Stimulated activated memory B cell treated with anti-CD40 and anti-IgM and Interleukin-4, amounts not matched to agents 10 μg/mL and 1 μg/mL and 100 μg/mL, for 72 hours (primary cell): ENCODE data around the gene GPR157.
A peak's percentile ranks its signal among the peaks of the same experiment; 100 is the strongest.
"Not testable (repeated sequence)": the region's sequence is repeated elsewhere in the genome, so short reads cannot be mapped to it uniquely, and the experiment has no call there.

Experiments used
- ATAC-seq: fragments of 150-1000 bp; cut with Tn5 transposase; 2 replicates; pipeline ENCODE4 v1.10.0; 2021
- H3K27ac Mint-ChIP-seq: one replicate; pipeline ENCODE4 v1.8.0; 2022; ENCODE audit warnings: mild to moderate bottlenecking, mixed read lengths
- H3K27me3 Mint-ChIP-seq: one replicate; pipeline ENCODE4 v1.8.0; 2022; ENCODE audit warnings: mixed read lengths
- H3K36me3 Mint-ChIP-seq: one replicate; pipeline ENCODE4 v1.8.0; 2022; ENCODE audit warnings: mixed read lengths
- H3K4me1 Mint-ChIP-seq: one replicate; pipeline ENCODE4 v1.8.0; 2022; ENCODE audit warnings: mixed read lengths
- H3K4me3 Mint-ChIP-seq: one replicate; pipeline ENCODE4 v1.8.0; 2022; ENCODE audit warnings: mild to moderate bottlenecking, moderate library complexity, mixed read lengths
- H3K9me3 Mint-ChIP-seq: one replicate; pipeline ENCODE4 v1.8.0; 2022; ENCODE audit warnings: mixed read lengths

Gene GPR157, protein sequence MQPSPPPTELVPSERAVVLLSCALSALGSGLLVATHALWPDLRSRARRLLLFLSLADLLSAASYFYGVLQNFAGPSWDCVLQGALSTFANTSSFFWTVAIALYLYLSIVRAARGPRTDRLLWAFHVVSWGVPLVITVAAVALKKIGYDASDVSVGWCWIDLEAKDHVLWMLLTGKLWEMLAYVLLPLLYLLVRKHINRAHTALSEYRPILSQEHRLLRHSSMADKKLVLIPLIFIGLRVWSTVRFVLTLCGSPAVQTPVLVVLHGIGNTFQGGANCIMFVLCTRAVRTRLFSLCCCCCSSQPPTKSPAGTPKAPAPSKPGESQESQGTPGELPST

GRCh38 chr1:9128520-9129265, at the start of gene GPR157:
Gene GPR157, minus strand, starts transcription at chr1:9129102. Its CDS starts 75 bp downstream, at chr1:9129027.
- ATAC-seq, result peak; percentile 93
- Mint-ChIP-seq H3K9me3 (no peaks in the 10 kb centered on the region), H3K4me3 (peak within 1 kb of the TSS; percentile 95), H3K27ac (peak within 1 kb of the TSS; percentile 91), H3K27me3 (no peaks in the 10 kb centered on the region), H3K4me1 (peaks cover 64% of the 10 kb centered on the region), H3K36me3 (peaks cover 12% of the 10 kb centered on the region)

DNA sequence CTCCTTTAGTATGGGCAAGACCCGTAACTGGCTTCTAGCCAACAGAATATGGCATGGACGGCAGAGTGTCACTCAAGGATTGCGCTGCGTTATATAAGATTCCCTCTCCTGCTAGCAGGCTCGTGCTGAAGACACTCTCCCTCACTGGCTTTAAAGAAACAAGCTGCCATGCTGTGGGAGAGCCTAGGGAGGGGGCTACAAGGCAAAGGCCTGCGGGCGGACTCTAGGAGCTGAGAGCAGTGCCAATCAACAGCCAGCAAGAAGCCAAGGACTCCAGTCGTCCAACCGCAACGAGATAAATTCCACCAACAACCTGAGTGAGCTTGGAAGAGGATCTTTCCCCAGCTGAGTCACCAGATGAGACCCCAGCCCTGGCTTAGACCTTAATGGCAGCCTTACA, 45.9 kb upstream of the GPR157 start:
- Mint-ChIP-seq H3K4me3 (no peak overlapping the region), H3K4me1 (peaks cover 16% of the 10 kb centered on the region), H3K36me3 (peaks cover 17% of the 10 kb centered on the region), H3K9me3 (no peaks in the 10 kb centered on the region), H3K27ac (no peak overlapping the region), H3K27me3 (peaks cover 47% of the 10 kb centered on the region)
- ATAC-seq, result no peak

DNA sequence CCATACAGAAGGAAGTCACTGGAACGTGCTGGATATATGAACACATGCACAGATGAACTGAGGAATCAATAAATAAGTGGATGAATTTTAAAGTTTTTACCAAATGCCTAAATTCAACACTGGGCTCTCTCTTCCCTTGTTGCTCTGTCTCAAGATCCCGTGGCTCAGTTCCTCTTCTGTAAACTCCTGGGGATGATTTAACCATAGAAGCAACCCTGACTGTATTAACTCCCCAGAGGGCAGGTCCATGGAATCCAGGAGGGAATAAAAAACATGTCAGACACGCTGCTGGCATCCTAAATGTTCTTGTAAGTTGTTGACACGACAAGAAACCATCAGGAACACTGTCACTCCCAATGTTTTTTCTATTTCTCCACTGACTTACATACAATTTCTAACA, 45.3 kb upstream of the GPR157 start:
- Mint-ChIP-seq H3K9me3 (no peaks in the 10 kb centered on the region), H3K27me3 (peaks cover 42% of the 10 kb centered on the region), H3K4me1 (peaks cover 10% of the 10 kb centered on the region), H3K4me3 (no peak overlapping the region), H3K27ac (peak overlapping the region; percentile 47), H3K36me3 (peaks cover 17% of the 10 kb centered on the region)
- ATAC-seq, result no peak

DNA sequence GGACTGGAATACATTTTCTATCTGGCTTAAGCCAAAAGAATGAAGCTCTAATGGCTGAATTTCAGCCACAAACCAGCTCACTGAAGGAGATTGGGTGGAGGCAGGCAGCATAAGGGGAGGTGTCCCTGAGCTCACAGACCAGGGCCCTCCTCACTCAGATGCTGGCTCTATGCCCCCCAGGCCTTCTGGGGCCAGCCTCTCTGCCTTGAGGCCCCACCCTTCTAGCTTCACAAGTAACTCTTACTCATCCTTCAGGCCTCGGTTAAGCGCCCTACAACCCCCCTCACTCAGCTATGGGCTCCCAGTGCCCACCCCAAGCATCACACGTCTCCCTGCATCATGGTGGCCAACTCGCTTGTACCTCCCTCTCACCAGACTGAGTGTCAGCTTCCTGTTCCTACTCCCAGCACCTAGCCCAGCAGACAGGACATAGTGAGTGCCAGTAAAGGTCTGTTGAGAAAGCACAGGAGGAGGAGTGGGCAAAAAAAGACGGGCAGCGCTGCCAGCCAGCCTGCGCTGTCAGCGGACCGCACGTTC, 40.8 kb upstream of the GPR157 start:
- Mint-ChIP-seq H3K9me3 (no peaks in the 10 kb centered on the region), H3K27me3 (peaks cover 11% of the 10 kb centered on the region), H3K36me3 (peaks cover 11% of the 10 kb centered on the region), H3K27ac (no peak overlapping the region), H3K4me1 (peaks cover 22% of the 10 kb centered on the region), H3K4me3 (no peak overlapping the region)
- ATAC-seq, result no peak

DNA sequence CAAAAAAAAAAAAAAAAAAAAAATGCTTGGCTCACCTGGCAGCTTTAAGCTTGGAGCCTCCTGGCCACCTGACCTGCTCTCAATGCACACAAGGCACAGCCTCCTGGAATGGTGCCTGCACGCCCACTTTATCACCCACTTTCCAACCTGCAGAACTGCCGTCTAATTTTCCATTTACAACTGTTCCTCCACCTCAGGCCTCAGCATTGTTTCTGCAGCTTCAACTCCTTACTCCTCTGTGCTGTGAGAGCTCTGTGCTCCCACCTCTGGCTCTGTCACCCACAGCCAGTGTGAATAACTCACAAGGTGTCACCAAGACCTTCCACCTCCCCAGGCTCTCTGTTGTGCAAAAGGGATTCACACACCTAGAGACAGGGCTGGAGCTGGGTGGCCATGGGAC, 38.7 kb upstream of the GPR157 start:
- Mint-ChIP-seq H3K27me3 (no peaks in the 10 kb centered on the region), H3K4me3 (no peak overlapping the region), H3K9me3 (no peaks in the 10 kb centered on the region), H3K4me1 (peaks cover 37% of the 10 kb centered on the region), H3K36me3 (peaks cover 5% of the 10 kb centered on the region), H3K27ac (peak overlapping the region; percentile 52)
- ATAC-seq, result no peak

- peaks cover 48% of the 10 kb centered on the region for H3K4me1 Mint-ChIP-seq
- peaks cover 5% of the 10 kb centered on the region for H3K36me3 Mint-ChIP-seq
- no peaks in the 10 kb centered on the region for H3K9me3 Mint-ChIP-seq
- ATAC-seq, result no peak
- H3K27me3 Mint-ChIP-seq, result no peaks in the 10 kb centered on the region
- no peak overlapping the region for H3K27ac Mint-ChIP-seq
- H3K4me3 Mint-ChIP-seq, result no peak overlapping the region
Measured at GRCh38 chr1:9166289-9167235, 37.7 kb upstream of the GPR157 start.

GRCh38 chr1:9165396-9165795, 36.5 kb upstream of the GPR157 start:
- no peak for ATAC-seq
- Mint-ChIP-seq H3K4me3 (no peak overlapping the region), H3K4me1 (peaks cover 52% of the 10 kb centered on the region), H3K27ac (peak overlapping the region; percentile 93), H3K36me3 (peaks cover 5% of the 10 kb centered on the region), H3K9me3 (no peaks in the 10 kb centered on the region), H3K27me3 (no peaks in the 10 kb centered on the region)

GRCh38 chr1:9164919-9165318, 36.0 kb upstream of the GPR157 start:
- no peaks in the 10 kb centered on the region for H3K27me3 Mint-ChIP-seq
- H3K4me1 Mint-ChIP-seq, result peaks cover 52% of the 10 kb centered on the region
- no peak for ATAC-seq
- no peak overlapping the region for H3K4me3 Mint-ChIP-seq
- peak overlapping the region; percentile 93 for H3K27ac Mint-ChIP-seq
- peaks cover 5% of the 10 kb centered on the region for H3K36me3 Mint-ChIP-seq
- no peaks in the 10 kb centered on the region for H3K9me3 Mint-ChIP-seq

- peaks cover 52% of the 10 kb centered on the region for H3K4me1 Mint-ChIP-seq
- no peak overlapping the region for H3K4me3 Mint-ChIP-seq
- peak overlapping the region; percentile 93 for H3K27ac Mint-ChIP-seq
- ATAC-seq, result no peak
- H3K27me3 Mint-ChIP-seq, result no peaks in the 10 kb centered on the region
- H3K9me3 Mint-ChIP-seq, result no peaks in the 10 kb centered on the region
- peaks cover 5% of the 10 kb centered on the region for H3K36me3 Mint-ChIP-seq
Measured at GRCh38 chr1:9164532-9164900, 35.6 kb upstream of the GPR157 start.

- no peak overlapping the region for H3K4me3 Mint-ChIP-seq
- H3K27me3 Mint-ChIP-seq, result no peaks in the 10 kb centered on the region
- H3K4me1 Mint-ChIP-seq, result peaks cover 46% of the 10 kb centered on the region
- H3K27ac Mint-ChIP-seq, result peak overlapping the region; percentile 93
- H3K9me3 Mint-ChIP-seq, result no peaks in the 10 kb centered on the region
- H3K36me3 Mint-ChIP-seq, result no peaks in the 10 kb centered on the region
- ATAC-seq, result no peak
Measured at GRCh38 chr1:9161963-9162362, 33.1 kb upstream of the GPR157 start.

DNA sequence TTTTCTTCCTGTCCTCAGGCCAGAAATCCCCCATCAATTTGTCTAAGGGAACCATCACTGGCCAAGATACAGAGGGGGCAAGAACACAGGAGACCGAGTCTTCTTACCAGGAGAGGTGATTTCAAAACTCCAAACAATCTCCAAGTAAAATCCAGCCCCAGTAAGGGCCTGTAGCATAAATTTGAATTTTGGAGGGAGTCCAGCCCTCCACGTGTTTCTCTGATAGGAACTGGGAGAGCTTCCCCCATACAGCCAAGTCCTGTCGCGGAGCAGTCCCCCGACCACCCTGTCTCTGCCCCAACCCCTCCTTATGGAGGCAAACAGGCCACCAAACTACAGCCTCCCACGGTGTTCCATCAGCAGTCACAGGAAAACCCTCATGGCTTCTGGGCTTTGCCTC, 32.4 kb upstream of the GPR157 start:
- ATAC-seq, result no peak
- Mint-ChIP-seq H3K36me3 (no peaks in the 10 kb centered on the region), H3K9me3 (no peaks in the 10 kb centered on the region), H3K27ac (peak overlapping the region; percentile 93), H3K4me3 (no peak overlapping the region), H3K4me1 (peaks cover 46% of the 10 kb centered on the region), H3K27me3 (no peaks in the 10 kb centered on the region)

GRCh38 chr1:9160079-9160717, 31.3 kb upstream of the GPR157 start:
- Mint-ChIP-seq H3K4me1 (peaks cover 40% of the 10 kb centered on the region), H3K27me3 (no peaks in the 10 kb centered on the region), H3K27ac (no peak overlapping the region), H3K9me3 (no peaks in the 10 kb centered on the region), H3K36me3 (no peaks in the 10 kb centered on the region), H3K4me3 (no peak overlapping the region)
- no peak for ATAC-seq

- Mint-ChIP-seq H3K27ac (no peak overlapping the region), H3K4me3 (no peak overlapping the region), H3K9me3 (no peaks in the 10 kb centered on the region), H3K36me3 (no peaks in the 10 kb centered on the region), H3K27me3 (no peaks in the 10 kb centered on the region), H3K4me1 (no peaks in the 10 kb centered on the region)
- ATAC-seq, result no peak
Measured at GRCh38 chr1:9155879-9156278, 27.0 kb upstream of the GPR157 start.

GRCh38 chr1:9155405-9155804, 26.5 kb upstream of the GPR157 start:
- not testable (repeated sequence) for H3K27ac Mint-ChIP-seq, H3K36me3 Mint-ChIP-seq, H3K9me3 Mint-ChIP-seq, ATAC-seq, H3K4me3 Mint-ChIP-seq, H3K4me1 Mint-ChIP-seq, H3K27me3 Mint-ChIP-seq
